Measurements from ENCODE around the gene LRRC73.
"Not testable (repeated sequence)": the region's sequence is repeated elsewhere in the genome, so short reads cannot be mapped to it uniquely, and the experiment has no call there.

LRRC73 gene

DNA sequence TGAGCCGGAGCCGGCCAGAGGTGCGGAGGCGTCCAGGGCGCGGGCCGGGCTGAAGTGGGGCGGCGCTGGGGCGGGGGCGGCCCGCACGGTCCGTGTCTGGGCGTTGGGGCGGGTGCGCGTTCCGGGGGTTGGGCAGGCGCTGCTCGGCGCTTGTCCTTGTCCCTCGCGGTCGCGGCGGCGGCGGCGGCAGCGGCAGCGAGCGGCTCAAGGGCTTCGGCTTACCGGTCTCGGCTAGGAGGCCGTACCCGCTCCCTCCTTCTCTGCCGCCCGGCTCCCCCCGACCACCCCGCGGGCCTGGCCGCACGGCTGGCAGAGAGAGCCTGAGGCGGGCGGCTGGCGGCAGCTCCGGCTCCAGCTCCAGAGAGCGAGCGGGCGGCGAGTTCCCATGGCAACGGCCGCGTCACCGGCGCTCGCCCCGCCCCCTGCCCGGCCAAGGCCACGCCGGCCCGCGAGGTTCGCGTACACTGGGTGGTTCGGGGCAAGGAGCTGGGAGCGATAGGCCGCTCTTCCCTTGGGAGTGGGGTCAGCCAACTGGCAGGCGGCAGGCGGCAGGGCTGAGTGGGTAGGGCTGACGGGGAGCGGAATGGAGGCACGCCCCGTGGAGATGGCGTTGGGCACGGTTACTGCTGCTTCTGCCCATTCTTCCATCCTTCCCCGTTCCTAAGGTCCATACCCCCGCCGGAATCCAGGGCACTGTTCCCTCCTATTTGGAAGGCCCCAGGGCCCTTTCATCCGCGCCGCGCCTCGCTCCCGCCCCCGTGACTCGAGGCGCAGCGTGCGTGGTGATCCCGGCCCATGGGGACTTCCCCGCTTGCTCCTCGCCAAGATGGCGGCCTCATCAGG lies at the start of gene LRRC73:
TSS of gene LRRC73 (minus strand) at position 363 of the 843 bp plus-strand sequence. CDS start 561 bp downstream, outside the sequence.
- DNase-seq (ENCODE audit: low spot score): peak; percentile 82

GRCh38 chr6:43559328-43559727 lies 49.2 kb upstream of the LRRC73 start:
- no peak for DNase-seq (ENCODE audit: low spot score)

GRCh38 chr6:43557620-43558019 lies 47.5 kb upstream of the LRRC73 start:
- not testable (repeated sequence) for DNase-seq (ENCODE audit: low spot score)

- no peak for DNase-seq (ENCODE audit: low spot score)
These were observed 37.1 kb upstream of the LRRC73 start for GRCh38 chr6:43547222-43547621.

- DNase-seq (ENCODE audit: low spot score): no peak
These were observed 34.3 kb upstream of the LRRC73 start for GRCh38 chr6:43544461-43544860.

- DNase-seq (ENCODE audit: low spot score): no peak
These were observed 31.8 kb upstream of the LRRC73 start for GRCh38 chr6:43541774-43542471.

DNA sequence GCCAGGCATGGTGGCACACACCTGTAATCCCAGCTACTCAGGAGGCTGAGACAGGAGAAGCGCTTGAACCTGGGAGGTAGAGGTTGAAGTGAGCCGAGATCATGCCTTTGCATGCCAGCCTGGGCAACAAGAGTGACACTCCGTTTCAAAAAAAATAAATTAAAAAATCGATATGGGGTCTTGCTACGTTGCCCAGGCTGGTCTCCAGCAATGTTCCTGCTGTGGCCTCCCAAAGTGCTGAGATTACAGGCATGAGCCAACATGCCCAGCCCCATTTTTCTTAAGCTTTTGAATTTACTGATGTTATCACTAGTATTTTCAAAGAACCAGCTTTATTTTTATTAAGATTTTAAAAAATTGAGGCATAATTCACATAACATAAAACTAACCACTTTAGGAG lies 30.4 kb upstream of the LRRC73 start:
- no peak for DNase-seq (ENCODE audit: low spot score)

DNA sequence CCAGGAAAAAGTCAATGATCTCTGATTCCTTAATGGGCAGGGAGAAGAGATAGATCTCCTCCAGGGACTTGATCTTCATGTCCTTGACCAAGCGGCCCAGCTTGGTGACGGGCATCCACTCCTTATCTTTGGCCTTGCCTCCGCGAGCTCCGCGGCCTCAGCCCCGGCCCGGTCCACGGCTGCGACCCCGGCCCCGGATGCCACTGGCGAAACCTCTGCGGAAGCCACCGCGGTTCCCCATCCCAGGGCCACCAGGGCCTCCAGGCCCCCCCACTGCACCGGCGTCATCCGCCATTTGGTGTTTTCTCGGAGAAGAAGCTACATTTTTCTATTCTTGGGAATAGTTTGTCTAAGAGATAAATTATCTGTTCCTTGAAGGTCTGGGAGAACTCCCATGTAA lies 29.3 kb upstream of the LRRC73 start:
- DNase-seq (ENCODE audit: low spot score): not testable (repeated sequence)

DNA sequence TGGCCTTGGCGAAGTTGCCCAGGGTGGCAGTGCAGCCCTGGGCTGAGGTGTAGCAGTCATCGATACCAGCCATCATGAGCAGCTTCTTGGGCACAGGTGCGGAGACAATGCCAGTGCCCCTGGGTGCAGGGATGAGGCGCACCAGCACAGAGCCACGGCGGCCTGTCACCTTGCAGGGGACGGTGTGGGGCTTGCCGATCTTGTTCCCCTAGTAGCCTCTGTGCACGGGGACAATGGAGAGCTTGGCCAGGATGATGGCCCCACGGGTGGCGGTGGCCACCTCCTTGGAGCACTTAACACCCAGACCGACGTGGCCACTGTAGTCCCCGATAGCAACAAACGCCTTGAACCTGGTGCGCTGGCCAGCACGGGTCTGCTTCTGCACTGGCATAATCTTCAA lies 28.8 kb upstream of the LRRC73 start:
- not testable (repeated sequence) for DNase-seq (ENCODE audit: low spot score)

DNA sequence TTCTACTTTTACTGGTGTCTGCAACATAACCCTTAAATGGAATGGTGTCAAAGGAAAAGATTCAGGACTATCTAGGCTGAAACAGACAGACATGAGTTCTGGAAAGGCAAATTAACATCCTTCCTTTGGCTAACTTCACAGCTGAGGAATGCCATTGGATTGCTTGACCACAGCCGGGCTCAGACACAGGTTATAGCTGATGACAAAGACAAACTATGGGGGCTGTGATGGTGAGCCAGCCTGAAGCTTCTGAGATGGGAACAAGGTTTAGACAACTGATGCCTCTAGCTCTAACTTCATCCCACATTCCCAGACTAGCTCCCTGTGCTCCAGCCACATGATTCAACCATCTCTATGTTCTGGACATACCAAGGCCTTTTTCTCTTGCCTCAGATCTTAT lies 22.1 kb upstream of the LRRC73 start:
- DNase-seq (ENCODE audit: low spot score): no peak

DNA sequence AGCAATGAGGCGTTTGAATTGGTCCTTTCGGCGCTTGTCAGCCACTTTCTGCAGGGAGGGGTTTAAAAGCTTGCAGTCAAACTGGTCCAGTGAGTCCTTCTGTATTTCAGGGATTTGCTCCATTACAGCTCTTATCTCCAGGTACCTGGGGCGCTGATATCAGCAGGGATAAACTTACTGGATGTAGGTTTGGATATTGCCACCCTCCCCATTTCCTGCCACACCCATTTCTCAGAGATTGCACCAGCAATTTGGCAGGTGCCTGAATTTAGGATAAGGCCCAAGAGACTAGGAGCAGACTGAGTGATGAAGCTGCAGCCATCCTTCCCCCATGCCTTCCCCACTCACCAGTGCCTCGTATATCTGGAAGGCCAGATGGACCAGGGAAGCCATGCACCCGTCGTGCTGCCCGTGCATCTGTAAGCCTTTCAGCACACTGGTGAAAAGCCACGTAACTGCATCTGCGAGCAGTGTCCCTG lies 14.4 kb upstream of the LRRC73 start:
- no peak for DNase-seq (ENCODE audit: low spot score)

- no peak for DNase-seq (ENCODE audit: low spot score)
These were observed 13.1 kb upstream of the LRRC73 start for GRCh38 chr6:43523284-43523683.

DNA sequence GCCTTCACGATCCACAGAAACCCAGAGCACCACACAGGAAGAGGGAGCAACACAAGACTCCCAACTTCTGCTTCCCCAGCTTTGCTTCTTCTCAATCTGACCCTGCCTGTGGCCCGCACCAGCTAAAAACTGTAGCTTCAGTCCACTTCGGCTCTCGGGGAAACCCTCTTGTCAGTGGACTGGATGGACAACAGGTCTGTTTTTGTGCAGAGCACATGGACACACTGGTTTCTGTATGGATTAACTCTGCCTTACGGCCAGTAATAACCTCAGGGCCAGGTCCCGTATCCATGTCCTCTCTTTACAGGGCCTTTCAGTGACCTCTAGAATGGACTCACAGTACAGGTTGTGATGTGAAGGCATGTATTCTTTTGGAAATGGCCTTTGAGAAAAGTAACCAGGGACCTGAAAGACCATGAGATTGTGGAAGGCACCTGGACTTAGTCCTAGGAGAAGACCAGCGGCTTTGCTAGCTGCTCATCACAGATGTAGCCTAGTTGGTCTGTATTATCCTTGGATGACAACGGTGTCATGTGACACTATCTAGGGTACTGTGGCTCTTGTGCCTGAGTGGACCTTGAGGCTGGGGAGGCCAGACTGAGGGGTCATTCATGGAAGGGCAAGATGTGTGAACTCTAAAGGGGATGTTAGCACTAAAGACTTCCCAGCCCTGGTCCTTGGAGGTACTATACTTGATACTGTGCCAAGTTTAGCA lies 12.6 kb upstream of the LRRC73 start:
- no peak for DNase-seq (ENCODE audit: low spot score)

GRCh38 chr6:43521836-43522235 lies 11.7 kb upstream of the LRRC73 start:
- no peak for DNase-seq (ENCODE audit: low spot score)

- DNase-seq (ENCODE audit: low spot score): no peak
These were observed 10.0 kb upstream of the LRRC73 start for GRCh38 chr6:43520097-43520496.

- DNase-seq (ENCODE audit: low spot score): no peak
These were observed 7.6 kb upstream of the LRRC73 start for GRCh38 chr6:43517505-43518357.

GRCh38 chr6:43516697-43517504 lies 6.8 kb upstream of the LRRC73 start, which contains the start of the genes POLR1C and YIPF3:
Gene POLR1C (plus strand): TSS chr6:43517089. CDS start chr6:43517110, 21 bp downstream.
Gene YIPF3 (minus strand): TSS chr6:43516926. CDS start chr6:43516807, 119 bp downstream.
- peak; percentile 97 for DNase-seq (ENCODE audit: low spot score)

- no peak for DNase-seq (ENCODE audit: low spot score)
These were observed 6.2 kb upstream of the LRRC73 start for GRCh38 chr6:43516367-43516696.

- DNase-seq (ENCODE audit: low spot score): no peak
These were observed 5.7 kb upstream of the LRRC73 start for GRCh38 chr6:43515808-43516207.

DNA sequence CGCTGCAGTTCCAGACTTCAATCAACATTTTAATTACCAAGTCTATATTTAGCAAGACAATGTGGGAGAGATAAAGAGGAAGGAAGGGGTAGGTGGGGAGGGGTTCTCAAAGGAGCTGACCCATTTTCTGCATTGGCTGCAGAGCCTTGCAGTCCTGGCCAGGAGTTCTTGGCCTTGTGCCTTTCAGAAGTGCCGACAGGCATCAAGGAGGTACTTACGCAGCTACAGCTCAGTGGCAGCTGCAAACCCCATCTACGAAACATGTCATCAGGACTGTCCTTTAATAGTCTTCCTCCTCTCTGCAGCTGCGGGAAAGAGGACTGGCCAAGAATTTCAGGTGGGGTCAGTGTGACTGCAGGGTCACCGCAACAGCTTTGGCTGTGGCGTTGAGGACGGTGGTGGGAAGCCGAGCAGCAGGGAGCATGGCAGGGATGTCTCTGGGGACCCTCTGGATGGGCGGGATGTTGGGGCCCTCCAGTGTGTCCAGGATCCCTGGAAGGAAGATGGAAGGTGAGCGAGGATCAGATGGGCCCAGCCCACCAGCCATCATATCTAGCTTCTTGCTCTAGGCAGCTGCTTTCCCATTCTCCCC lies 1.8 kb upstream of the LRRC73 start:
- no peak for DNase-seq (ENCODE audit: low spot score)

All from globus pallidus (tissue), 1 donor.